ENCODE data around the gene SLC23A2.

DNA sequence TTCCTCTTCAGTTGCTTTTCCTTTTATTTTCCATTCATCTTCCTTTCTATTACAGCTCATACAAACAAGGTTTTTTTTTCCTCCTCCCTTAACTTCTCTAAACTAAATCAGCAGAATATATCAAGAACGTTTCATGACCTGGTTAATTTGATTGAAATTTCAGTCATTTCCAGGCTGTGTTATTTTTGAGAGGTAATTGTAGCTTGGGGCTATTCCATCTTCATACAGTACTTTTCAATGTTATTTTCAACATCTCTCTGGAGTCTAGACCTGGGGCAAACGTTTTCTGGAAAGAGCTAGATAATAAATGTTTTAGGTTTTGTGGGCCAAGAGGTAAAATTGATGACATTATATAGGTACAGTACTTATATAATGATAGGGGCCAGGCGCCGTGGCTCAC is 4.0 kb upstream of the SLC23A2 start:
- TF ChIP-seq POLR2A (IDR thresholded peaks at IDR 0.05) = no peak
- TF ChIP-seq, protein P1, sequence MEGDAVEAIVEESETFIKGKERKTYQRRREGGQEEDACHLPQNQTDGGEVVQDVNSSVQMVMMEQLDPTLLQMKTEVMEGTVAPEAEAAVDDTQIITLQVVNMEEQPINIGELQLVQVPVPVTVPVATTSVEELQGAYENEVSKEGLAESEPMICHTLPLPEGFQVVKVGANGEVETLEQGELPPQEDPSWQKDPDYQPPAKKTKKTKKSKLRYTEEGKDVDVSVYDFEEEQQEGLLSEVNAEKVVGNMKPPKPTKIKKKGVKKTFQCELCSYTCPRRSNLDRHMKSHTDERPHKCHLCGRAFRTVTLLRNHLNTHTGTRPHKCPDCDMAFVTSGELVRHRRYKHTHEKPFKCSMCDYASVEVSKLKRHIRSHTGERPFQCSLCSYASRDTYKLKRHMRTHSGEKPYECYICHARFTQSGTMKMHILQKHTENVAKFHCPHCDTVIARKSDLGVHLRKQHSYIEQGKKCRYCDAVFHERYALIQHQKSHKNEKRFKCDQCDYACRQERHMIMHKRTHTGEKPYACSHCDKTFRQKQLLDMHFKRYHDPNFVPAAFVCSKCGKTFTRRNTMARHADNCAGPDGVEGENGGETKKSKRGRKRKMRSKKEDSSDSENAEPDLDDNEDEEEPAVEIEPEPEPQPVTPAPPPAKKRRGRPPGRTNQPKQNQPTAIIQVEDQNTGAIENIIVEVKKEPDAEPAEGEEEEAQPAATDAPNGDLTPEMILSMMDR (IDR thresholded peaks at IDR 0.05) = no peak
- TF ChIP-seq POLR2AphosphoS5 (IDR thresholded peaks at IDR 0.05) = no peak

All from prostate gland (tissue), 2 donors.